IPS-15b (cell line): Measurements from ENCODE around the gene CRP.
"Not testable (repeated sequence)": the region's sequence is repeated elsewhere in the genome, so short reads cannot be mapped to it uniquely, and the experiment has no call there.

ENCODE experiments used
- H3K27me3 ChIP-seq: one replicate; pipeline ENCODE4 v1.6.1; 2013; ENCODE audit warnings: low read length; ENCODE audit not compliant: control insufficient read depth, insufficient read depth
- H3K36me3 ChIP-seq: one replicate; pipeline ENCODE4 v1.6.1; 2013; ENCODE audit warnings: low read length; ENCODE audit not compliant: control insufficient read depth, insufficient read depth
- H3K4me1 ChIP-seq: one replicate; pipeline ENCODE4 v1.6.1; 2013; ENCODE audit warnings: mild to moderate bottlenecking, low read length; ENCODE audit not compliant: control insufficient read depth, insufficient read depth
- H3K4me3 ChIP-seq: one replicate; pipeline ENCODE4 v1.5.1; 2013; ENCODE audit warnings: low read depth, low read length
- H3K9ac ChIP-seq: one replicate; pipeline ENCODE4 v1.6.1; 2013; ENCODE audit warnings: low read depth, mild to moderate bottlenecking, low read length
- H3K9me3 ChIP-seq: one replicate; pipeline ENCODE4 v1.6.1; 2013; ENCODE audit warnings: mild to moderate bottlenecking, low read length; ENCODE audit not compliant: control insufficient read depth, insufficient read depth

The CRP gene

GRCh38 chr1:159737238-159737916, 23.0 kb upstream of the CRP start:
- H3K4me1 ChIP-seq, result no peaks in the 10 kb centered on the region
- no peaks in the 10 kb centered on the region for H3K9me3 ChIP-seq
- H3K4me3 ChIP-seq, result no peak overlapping the region
- no peaks in the 10 kb centered on the region for H3K36me3 ChIP-seq
- H3K27me3 ChIP-seq, result no peaks in the 10 kb centered on the region
- no peak overlapping the region for H3K9ac ChIP-seq

- not testable (repeated sequence) for H3K27me3 ChIP-seq, H3K9me3 ChIP-seq, H3K4me3 ChIP-seq, H3K4me1 ChIP-seq, H3K9ac ChIP-seq, H3K36me3 ChIP-seq
Observed at GRCh38 chr1:159723188-159723587, 8.8 kb upstream of the CRP start.

GRCh38 chr1:159719990-159720389, 5.6 kb upstream of the CRP start:
- Histone ChIP-seq H3K27me3 (no peaks in the 10 kb centered on the region), H3K9ac (no peak overlapping the region), H3K4me3 (no peak overlapping the region), H3K36me3 (no peaks in the 10 kb centered on the region), H3K4me1 (no peaks in the 10 kb centered on the region), H3K9me3 (no peaks in the 10 kb centered on the region)

- no peaks in the 10 kb centered on the region for H3K9me3 ChIP-seq
- H3K36me3 ChIP-seq, result no peaks in the 10 kb centered on the region
- no peaks in the 10 kb centered on the region for H3K27me3 ChIP-seq
- no peak overlapping the region for H3K9ac ChIP-seq
- no peak overlapping the region for H3K4me3 ChIP-seq
- no peaks in the 10 kb centered on the region for H3K4me1 ChIP-seq
Observed at GRCh38 chr1:159715855-159716254, 1.5 kb upstream of the CRP start.

- Histone ChIP-seq H3K4me1 (no peaks in the 10 kb centered on the region), H3K9me3 (no peaks in the 10 kb centered on the region), H3K9ac (no peak overlapping the region), H3K36me3 (no peaks in the 10 kb centered on the region), H3K4me3 (no peak overlapping the region), H3K27me3 (no peaks in the 10 kb centered on the region)
Observed at GRCh38 chr1:159712080-159712479, 2.3 kb downstream of the CRP start.

- no peaks in the 10 kb centered on the region for H3K27me3 ChIP-seq
Observed at GRCh38 chr1:159707472-159708260, 6.7 kb downstream of the CRP start.

GRCh38 chr1:159705904-159706256, 8.5 kb downstream of the CRP start:
- no peak overlapping the region for H3K9ac ChIP-seq
- H3K4me3 ChIP-seq, result no peak overlapping the region
- H3K9me3 ChIP-seq, result no peaks in the 10 kb centered on the region
- no peaks in the 10 kb centered on the region for H3K36me3 ChIP-seq
- H3K4me1 ChIP-seq, result no peaks in the 10 kb centered on the region
- no peaks in the 10 kb centered on the region for H3K27me3 ChIP-seq

More at GRCh38 chr1:159707472-159708260, 6.7 kb downstream of the CRP start:
- no peaks in the 10 kb centered on the region for H3K4me1 ChIP-seq
- no peaks in the 10 kb centered on the region for H3K36me3 ChIP-seq
- H3K9ac ChIP-seq, result no peak overlapping the region
- H3K9me3 ChIP-seq, result no peaks in the 10 kb centered on the region
- H3K4me3 ChIP-seq, result no peak overlapping the region

GRCh38 chr1:159705251-159705903, 9.0 kb downstream of the CRP start:
- Histone ChIP-seq H3K27me3 (no peaks in the 10 kb centered on the region), H3K36me3 (no peaks in the 10 kb centered on the region), H3K4me3 (no peak overlapping the region), H3K9ac (no peak overlapping the region), H3K9me3 (no peaks in the 10 kb centered on the region), H3K4me1 (no peaks in the 10 kb centered on the region)

- H3K9me3 ChIP-seq, result no peaks in the 10 kb centered on the region
- H3K4me3 ChIP-seq, result no peak overlapping the region
- H3K9ac ChIP-seq, result no peak overlapping the region
- H3K4me1 ChIP-seq, result no peaks in the 10 kb centered on the region
- H3K27me3 ChIP-seq, result no peaks in the 10 kb centered on the region
- no peaks in the 10 kb centered on the region for H3K36me3 ChIP-seq
Observed at GRCh38 chr1:159704481-159704880, 9.9 kb downstream of the CRP start.

GRCh38 chr1:159700312-159700711, 14.1 kb downstream of the CRP start:
- Histone ChIP-seq H3K9ac (no peak overlapping the region), H3K4me1 (no peaks in the 10 kb centered on the region), H3K27me3 (no peaks in the 10 kb centered on the region), H3K9me3 (no peaks in the 10 kb centered on the region), H3K4me3 (no peak overlapping the region), H3K36me3 (no peaks in the 10 kb centered on the region)

- Histone ChIP-seq H3K4me3 (no peak overlapping the region), H3K36me3 (no peaks in the 10 kb centered on the region), H3K27me3 (no peaks in the 10 kb centered on the region), H3K9ac (no peak overlapping the region), H3K4me1 (no peaks in the 10 kb centered on the region), H3K9me3 (no peaks in the 10 kb centered on the region)
Observed at GRCh38 chr1:159699653-159700052, 14.7 kb downstream of the CRP start.

- Histone ChIP-seq H3K4me3 (no peak overlapping the region), H3K27me3 (no peaks in the 10 kb centered on the region), H3K36me3 (no peaks in the 10 kb centered on the region)
Observed at GRCh38 chr1:159699246-159699645, 15.1 kb downstream of the CRP start.

More at GRCh38 chr1:159699246-159699645, 15.1 kb downstream of the CRP start:
- H3K9ac ChIP-seq, result no peak overlapping the region
- no peaks in the 10 kb centered on the region for H3K9me3 ChIP-seq
- H3K4me1 ChIP-seq, result no peaks in the 10 kb centered on the region
